Smooth muscle cell (in vitro differentiated cells): ENCODE measurements around the gene CACNB4. TPM values are rescaled to one million over a fixed set of nuclear protein-coding genes. Genes with fewer than 3 reads are reported as not detected.
A peak's percentile ranks its signal among the peaks of the same experiment; 100 is the strongest.

Experiments used
- DNase-seq: peaks from one replicate; lab custom pipeline; 2025; ENCODE audit not compliant: unreplicated experiment; lab: John Stamatoyannopoulos, UW
- H2AFZ ChIP-seq: fragments of 200-600 bp; sonication (generic); 2 replicates; pipeline ENCODE4 v1.6.0; 2016; ENCODE audit warnings: antibody characterized with exemption, low read depth, mild to moderate bottlenecking
- H3F3A ChIP-seq: fragments of 200-600 bp; sonication (generic); 2 replicates; pipeline ENCODE4 v1.6.0; 2017; ENCODE audit warnings: antibody characterized with exemption, low read depth
- H3K27ac ChIP-seq: fragments of 200-600 bp; sonication (generic); 2 replicates; pipeline ENCODE4 v1.5.1; 2016; ENCODE audit warnings: low read depth, mild to moderate bottlenecking
- H3K27me3 ChIP-seq: fragments of 200-600 bp; sonication (generic); 2 replicates; pipeline ENCODE4 v1.6.1; 2016; ENCODE audit warnings: low read depth, mild to moderate bottlenecking
- H3K36me3 ChIP-seq: fragments of 200-600 bp; sonication (generic); 2 replicates; pipeline ENCODE4 v1.5.1; 2016; ENCODE audit warnings: low read depth
- H3K4me1 ChIP-seq: fragments of 200-600 bp; sonication (generic); 2 replicates; pipeline ENCODE4 v1.5.1; 2016; ENCODE audit warnings: low read depth
- H3K4me2 ChIP-seq: fragments of 200-600 bp; sonication (generic); 2 replicates; pipeline ENCODE4 v1.6.0; 2016; ENCODE audit warnings: mild to moderate bottlenecking
- H3K4me3 ChIP-seq: fragments of 200-600 bp; sonication (generic); 2 replicates; pipeline ENCODE4 v1.5.1; 2016; ENCODE audit warnings: mild to moderate bottlenecking
- H3K79me2 ChIP-seq: fragments of 200-600 bp; sonication (generic); 2 replicates; pipeline ENCODE4 v1.6.0; 2016; ENCODE audit warnings: low read depth, mild to moderate bottlenecking
- H3K9ac ChIP-seq: fragments of 200-600 bp; sonication (generic); 2 replicates; pipeline ENCODE4 v1.6.0; 2016; ENCODE audit warnings: low read depth
- H3K9me3 ChIP-seq: fragments of 200-600 bp; sonication (generic); replicated peaks from 2 replicates; pipeline ENCODE4 v1.5.1; 2016; ENCODE audit warnings: low read depth
- H4K20me1 ChIP-seq: fragments of 200-600 bp; sonication (generic); 2 replicates; pipeline ENCODE4 v1.6.0; 2016; ENCODE audit warnings: low read depth
- WGBS: methylation state at CpG from one replicate; pipeline ENCODE4 v1.1.7; 2016; ENCODE audit warnings: low lambda C conversion rate; 5-methylcytosine and 5-hydroxymethylcytosine counted together
- polyA plus RNA-seq: library from polyadenylated mRNA; unstranded; fragments of >200 nt; fragmentation: Nextera tagmentation; extraction: Ambion mirVana; gene quantifications from 2 replicates; pipeline ENCODE4 v1.2.1, GENCODE V29; 2016
- total RNA-seq: library from RNA; depleted of rRNA; stranded (reverse); fragments of >200 nt; gene quantifications from 2 replicates; pipeline ENCODE4 v1.2.3, GENCODE V29; 2014
- TF ChIP-seq, protein P1 (sequence below): fragments of 200-600 bp; sonication (generic); IDR thresholded peaks from 2 replicates; pipeline ENCODE4 v1.5.1; 2017; ENCODE audit warnings: borderline replicate concordance, mild to moderate bottlenecking, antibody characterized with exemption; ENCODE audit not compliant: insufficient read depth, poor library complexity, severe bottlenecking

CACNB4 gene
- total and polyA plus RNA-seq, 2 experiments from 2014 or later, result 0.06 to 1.4 TPM

GRCh38 chr2:151904807-151905206 lies 194.0 kb downstream of the CACNB4 start:
- H4K20me1 ChIP-seq, result no peaks in the 10 kb centered on the region
- no peak overlapping the region for H3K27ac ChIP-seq
- no peak overlapping the region for H3K4me3 ChIP-seq
- H3K4me1 ChIP-seq, result peaks cover 13% of the 10 kb centered on the region
- H2AFZ ChIP-seq, result no peak overlapping the region
- H3K4me2 ChIP-seq, result no peak overlapping the region
- no peak overlapping the region for H3K9ac ChIP-seq
- 99% methylated on average over 4 of the region's 4 CpGs for WGBS
- H3K36me3 ChIP-seq, result no peaks in the 10 kb centered on the region
- DNase-seq, result no peak
- H3K27me3 ChIP-seq, result no peaks in the 10 kb centered on the region
- peaks cover 8% of the 10 kb centered on the region for H3F3A ChIP-seq
- no peaks in the 10 kb centered on the region for H3K9me3 ChIP-seq
- no peaks in the 10 kb centered on the region for H3K79me2 ChIP-seq
- TF ChIP-seq, protein P1, sequence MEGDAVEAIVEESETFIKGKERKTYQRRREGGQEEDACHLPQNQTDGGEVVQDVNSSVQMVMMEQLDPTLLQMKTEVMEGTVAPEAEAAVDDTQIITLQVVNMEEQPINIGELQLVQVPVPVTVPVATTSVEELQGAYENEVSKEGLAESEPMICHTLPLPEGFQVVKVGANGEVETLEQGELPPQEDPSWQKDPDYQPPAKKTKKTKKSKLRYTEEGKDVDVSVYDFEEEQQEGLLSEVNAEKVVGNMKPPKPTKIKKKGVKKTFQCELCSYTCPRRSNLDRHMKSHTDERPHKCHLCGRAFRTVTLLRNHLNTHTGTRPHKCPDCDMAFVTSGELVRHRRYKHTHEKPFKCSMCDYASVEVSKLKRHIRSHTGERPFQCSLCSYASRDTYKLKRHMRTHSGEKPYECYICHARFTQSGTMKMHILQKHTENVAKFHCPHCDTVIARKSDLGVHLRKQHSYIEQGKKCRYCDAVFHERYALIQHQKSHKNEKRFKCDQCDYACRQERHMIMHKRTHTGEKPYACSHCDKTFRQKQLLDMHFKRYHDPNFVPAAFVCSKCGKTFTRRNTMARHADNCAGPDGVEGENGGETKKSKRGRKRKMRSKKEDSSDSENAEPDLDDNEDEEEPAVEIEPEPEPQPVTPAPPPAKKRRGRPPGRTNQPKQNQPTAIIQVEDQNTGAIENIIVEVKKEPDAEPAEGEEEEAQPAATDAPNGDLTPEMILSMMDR, result no peak

DNA sequence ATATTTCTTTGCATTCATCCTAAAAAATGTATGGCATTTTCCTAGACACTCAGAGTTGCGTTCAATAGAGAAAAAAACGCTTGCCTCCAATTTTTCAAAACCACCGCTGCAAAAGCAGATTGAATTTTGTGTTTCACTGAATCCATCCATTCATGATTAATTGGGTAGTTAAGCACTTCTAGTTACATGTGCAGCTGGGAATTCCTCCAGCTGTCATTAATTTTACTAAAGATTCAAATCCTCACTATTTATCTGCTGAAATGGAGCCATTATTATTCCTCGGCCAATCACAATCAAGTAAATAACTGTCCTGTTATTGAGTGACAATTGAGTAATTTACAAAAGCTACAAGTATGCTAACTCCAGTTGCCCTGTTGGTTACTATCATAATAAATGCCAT lies 194.8 kb downstream of the CACNB4 start:
- TF ChIP-seq, protein P1, result no peak
- no peak for DNase-seq
- Histone ChIP-seq H3K4me2 (no peak overlapping the region), H3K27ac (no peak overlapping the region), H2AFZ (no peak overlapping the region), H3K4me3 (no peak overlapping the region), H4K20me1 (no peaks in the 10 kb centered on the region), H3K9ac (no peak overlapping the region), H3K4me1 (peaks cover 13% of the 10 kb centered on the region), H3K27me3 (no peaks in the 10 kb centered on the region), H3K79me2 (no peaks in the 10 kb centered on the region), H3K9me3 (no peaks in the 10 kb centered on the region), H3K36me3 (no peaks in the 10 kb centered on the region), H3F3A (peaks cover 8% of the 10 kb centered on the region)
- WGBS, result 91% methylated on average over 4 of the region's 4 CpGs

DNA sequence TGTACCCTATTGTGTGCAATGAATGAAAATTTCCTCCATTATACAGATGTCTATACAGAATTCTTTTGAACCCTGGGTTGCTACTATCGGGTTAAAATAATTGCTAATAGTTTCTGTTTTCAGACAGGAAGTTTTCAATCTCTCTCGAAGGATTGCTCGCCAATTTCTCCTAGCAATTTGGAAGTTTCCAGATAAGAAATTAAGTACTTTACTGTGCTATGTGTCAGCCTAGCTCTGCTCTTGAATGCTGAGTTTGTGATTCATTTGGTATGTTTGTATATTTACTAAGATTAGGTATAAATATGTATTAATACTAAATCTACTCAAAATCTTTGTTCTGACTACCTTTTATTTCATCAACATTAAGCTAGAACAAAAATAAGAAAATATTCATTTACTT lies 196.0 kb downstream of the CACNB4 start:
- no peak for DNase-seq
- TF ChIP-seq, protein P1, result no peak
- H3K4me2 ChIP-seq, result peak overlapping the region; percentile 69
- H3K79me2 ChIP-seq, result no peaks in the 10 kb centered on the region
- H3F3A ChIP-seq, result no peaks in the 10 kb centered on the region
- no peak overlapping the region for H3K4me3 ChIP-seq
- no peak overlapping the region for H3K9ac ChIP-seq
- WGBS, result 29% methylated on average over 3 of the region's 3 CpGs
- no peak overlapping the region for H3K27ac ChIP-seq
- no peaks in the 10 kb centered on the region for H3K9me3 ChIP-seq
- H2AFZ ChIP-seq, result no peak overlapping the region
- H3K36me3 ChIP-seq, result no peaks in the 10 kb centered on the region
- H4K20me1 ChIP-seq, result no peaks in the 10 kb centered on the region
- H3K4me1 ChIP-seq, result peaks cover 3% of the 10 kb centered on the region
- no peaks in the 10 kb centered on the region for H3K27me3 ChIP-seq

DNA sequence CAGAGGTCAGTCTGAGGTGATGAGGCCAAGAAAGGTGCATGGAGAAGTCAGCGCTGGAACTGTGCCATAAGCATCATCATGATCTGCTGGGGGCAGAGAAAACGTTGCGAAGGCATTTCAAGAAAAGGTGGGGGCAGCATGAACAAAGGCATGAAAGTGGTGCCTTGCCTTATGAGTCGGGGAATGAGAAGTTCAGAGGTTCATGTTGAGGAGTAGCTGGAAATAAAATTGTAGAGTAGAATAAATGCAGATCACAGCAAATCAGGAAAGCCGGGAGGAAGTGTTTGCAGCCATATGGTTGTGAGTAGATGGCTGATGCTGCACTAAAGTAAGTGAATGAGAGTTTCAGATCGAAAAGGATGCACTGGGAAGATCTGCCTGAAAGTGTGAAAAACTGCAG lies 198.5 kb downstream of the CACNB4 start:
- no peak for DNase-seq
- no peak overlapping the region for H3K4me2 ChIP-seq
- H3K4me3 ChIP-seq, result no peak overlapping the region
- H3K9ac ChIP-seq, result no peak overlapping the region
- H3F3A ChIP-seq, result no peaks in the 10 kb centered on the region
- H3K27ac ChIP-seq, result no peak overlapping the region
- no peaks in the 10 kb centered on the region for H3K36me3 ChIP-seq
- 87% methylated on average over 6 of the region's 6 CpGs for WGBS
- no peaks in the 10 kb centered on the region for H3K9me3 ChIP-seq
- H3K79me2 ChIP-seq, result no peaks in the 10 kb centered on the region
- no peaks in the 10 kb centered on the region for H3K4me1 ChIP-seq
- no peaks in the 10 kb centered on the region for H3K27me3 ChIP-seq
- H2AFZ ChIP-seq, result no peak overlapping the region
- TF ChIP-seq, protein P1, result no peak
- no peaks in the 10 kb centered on the region for H4K20me1 ChIP-seq
